Measurements from ENCODE around the gene PFKFB3.
A peak's percentile ranks its signal among the peaks of the same experiment; 100 is the strongest.

PFKFB3 gene

DNA sequence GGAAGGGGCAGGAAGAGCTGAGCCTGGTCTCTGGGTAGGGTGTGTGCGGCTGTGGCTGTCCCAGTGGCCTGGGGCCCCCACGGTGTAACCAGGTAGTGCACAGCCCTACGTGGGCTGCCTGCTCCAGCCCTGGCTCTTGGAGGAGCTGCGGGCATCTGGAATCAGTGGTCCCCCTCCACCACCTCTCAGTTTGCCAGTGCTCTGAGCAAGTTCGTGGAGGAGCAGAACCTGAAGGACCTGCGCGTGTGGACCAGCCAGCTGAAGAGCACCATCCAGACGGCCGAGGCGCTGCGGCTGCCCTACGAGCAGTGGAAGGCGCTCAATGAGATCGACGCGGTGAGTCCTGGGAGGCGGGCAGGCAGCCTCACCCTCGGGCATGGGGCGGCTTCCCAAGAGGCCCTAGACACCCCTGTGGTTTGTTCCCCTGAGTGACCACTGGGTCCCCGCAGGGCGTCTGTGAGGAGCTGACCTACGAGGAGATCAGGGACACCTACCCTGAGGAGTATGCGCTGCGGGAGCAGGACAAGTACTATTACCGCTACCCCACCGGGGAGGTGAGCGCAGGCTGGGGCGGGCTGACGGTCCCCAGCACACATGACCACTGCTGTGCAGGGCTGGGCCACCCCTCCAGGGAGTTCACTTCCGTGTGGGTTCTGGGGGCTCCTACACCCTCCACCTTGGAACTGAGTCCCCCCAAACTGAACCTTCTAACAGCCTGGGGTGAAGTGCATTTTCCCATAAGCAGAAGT, 18.6 kb downstream of the PFKFB3 start:
- TF ChIP-seq, protein P1, sequence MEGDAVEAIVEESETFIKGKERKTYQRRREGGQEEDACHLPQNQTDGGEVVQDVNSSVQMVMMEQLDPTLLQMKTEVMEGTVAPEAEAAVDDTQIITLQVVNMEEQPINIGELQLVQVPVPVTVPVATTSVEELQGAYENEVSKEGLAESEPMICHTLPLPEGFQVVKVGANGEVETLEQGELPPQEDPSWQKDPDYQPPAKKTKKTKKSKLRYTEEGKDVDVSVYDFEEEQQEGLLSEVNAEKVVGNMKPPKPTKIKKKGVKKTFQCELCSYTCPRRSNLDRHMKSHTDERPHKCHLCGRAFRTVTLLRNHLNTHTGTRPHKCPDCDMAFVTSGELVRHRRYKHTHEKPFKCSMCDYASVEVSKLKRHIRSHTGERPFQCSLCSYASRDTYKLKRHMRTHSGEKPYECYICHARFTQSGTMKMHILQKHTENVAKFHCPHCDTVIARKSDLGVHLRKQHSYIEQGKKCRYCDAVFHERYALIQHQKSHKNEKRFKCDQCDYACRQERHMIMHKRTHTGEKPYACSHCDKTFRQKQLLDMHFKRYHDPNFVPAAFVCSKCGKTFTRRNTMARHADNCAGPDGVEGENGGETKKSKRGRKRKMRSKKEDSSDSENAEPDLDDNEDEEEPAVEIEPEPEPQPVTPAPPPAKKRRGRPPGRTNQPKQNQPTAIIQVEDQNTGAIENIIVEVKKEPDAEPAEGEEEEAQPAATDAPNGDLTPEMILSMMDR (conservative IDR thresholded peaks at IDR 0.05; ENCODE audit: low read length) = no peak
- no peak for DNase-seq (ENCODE audit: low read depth)
- H3K4me3 ChIP-seq (ENCODE audit: low read length) = no peak overlapping the region

DNA sequence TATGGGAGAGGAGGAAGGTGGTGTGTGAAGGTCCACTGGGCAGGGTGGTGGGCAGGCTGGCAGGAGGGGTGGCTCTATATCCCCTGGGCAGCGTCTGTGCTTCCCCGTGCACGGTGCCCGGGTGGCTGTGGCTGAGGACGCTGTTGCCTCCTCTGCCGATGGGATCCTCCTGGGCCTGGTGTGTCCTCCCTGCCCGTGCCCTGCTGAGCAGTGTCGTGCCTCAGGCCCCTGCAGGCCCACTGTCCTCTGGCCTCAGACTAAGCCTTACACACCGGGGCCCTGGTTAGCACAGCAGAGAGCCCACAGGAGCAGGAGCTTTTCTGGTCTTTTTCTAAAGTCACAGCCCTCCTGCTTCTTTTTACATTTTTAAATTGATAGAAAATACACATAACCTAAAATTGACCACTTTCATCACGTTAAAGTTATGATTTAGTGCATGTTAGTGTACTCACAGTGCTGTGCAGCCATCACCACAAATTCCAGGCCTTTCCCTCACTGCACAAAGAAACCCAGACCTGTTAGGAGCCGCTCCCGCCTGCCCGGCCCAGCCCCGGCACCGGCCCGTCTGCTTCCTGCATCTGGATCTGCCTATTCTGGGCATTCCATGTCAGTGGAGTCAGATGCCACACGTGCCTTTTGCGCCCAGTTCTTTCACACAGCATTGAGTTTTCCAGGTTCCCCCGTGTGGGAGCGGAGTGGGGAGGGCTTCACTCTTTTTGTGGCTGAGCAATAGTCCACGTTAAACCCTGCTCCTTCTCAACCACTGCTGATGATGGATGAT, 19.4 kb downstream of the PFKFB3 start:
- H3K4me3 ChIP-seq (ENCODE audit: low read length) = no peak overlapping the region
- TF ChIP-seq, protein P1 (conservative IDR thresholded peaks at IDR 0.05; ENCODE audit: low read length) = no peak
- DNase-seq (ENCODE audit: low read depth) = peak; percentile 74

DNA sequence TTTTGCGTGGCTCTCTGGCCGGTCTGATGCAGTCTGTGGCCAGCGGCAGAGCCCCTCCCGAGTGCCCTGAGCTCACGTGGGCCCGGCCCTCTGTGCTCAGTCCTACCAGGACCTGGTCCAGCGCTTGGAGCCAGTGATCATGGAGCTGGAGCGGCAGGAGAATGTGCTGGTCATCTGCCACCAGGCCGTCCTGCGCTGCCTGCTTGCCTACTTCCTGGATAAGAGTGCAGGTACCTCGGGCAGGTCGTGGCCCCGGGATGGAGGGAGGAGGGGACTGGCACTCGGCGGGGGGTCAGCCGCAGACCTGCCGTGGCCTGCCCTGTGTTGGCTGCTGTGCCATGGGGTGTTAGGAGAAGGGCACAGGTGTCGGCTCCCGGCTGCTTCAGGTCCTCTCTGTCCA, 20.0 kb downstream of the PFKFB3 start:
- no peak for DNase-seq (ENCODE audit: low read depth)
- TF ChIP-seq, protein P1 (conservative IDR thresholded peaks at IDR 0.05; ENCODE audit: low read length) = no peak

DNA sequence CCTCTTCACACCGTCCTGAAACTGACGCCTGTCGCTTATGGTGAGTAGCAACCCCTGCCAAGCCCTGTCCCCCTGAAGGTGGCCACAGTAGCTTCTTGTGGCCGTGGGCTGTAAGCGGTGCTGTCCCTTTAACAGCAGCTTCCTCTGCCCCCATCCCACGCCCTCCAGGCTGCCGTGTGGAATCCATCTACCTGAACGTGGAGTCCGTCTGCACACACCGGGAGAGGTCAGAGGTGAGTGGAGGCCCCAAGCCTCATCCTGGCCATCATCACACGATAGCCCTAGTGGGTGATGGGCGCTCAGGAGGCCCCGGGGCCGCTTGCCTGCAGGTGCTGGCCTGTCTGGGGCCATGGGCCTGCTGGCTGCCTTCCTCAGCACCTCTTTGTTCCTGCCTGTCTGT, 21.2 kb downstream of the PFKFB3 start:
- no peak for DNase-seq (ENCODE audit: low read depth)
- TF ChIP-seq, protein P1 (conservative IDR thresholded peaks at IDR 0.05; ENCODE audit: low read length) = no peak
- no peak overlapping the region for H3K4me3 ChIP-seq (ENCODE audit: low read length)

More for the DNA sequence above, 20.0 kb downstream of the PFKFB3 start:
- H3K4me3 ChIP-seq (ENCODE audit: low read length) = no peak overlapping the region

DNA sequence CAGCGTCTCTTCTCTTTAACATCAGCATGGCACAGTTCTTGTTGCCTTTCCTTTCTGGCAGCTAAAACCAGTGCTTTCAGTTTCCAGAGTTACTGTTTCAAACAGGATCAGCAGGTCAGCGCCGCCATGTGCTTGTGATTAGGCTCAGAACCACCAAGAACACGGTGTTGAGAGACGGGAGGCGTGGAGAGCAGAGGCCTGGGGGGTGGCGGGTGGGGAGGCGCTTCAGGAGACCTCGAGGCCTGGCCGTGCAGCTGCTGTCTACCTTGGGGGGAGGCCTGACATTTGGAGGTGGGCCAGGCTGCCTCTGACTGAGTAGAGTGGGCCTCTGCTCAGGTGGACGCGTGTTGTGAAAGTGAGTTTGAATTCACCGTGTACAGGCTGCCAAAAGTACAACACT, 22.0 kb downstream of the PFKFB3 start:
- TF ChIP-seq, protein P1 (conservative IDR thresholded peaks at IDR 0.05; ENCODE audit: low read length) = no peak
- DNase-seq (ENCODE audit: low read depth) = no peak
- H3K4me3 ChIP-seq (ENCODE audit: low read length) = no peak overlapping the region

DNA sequence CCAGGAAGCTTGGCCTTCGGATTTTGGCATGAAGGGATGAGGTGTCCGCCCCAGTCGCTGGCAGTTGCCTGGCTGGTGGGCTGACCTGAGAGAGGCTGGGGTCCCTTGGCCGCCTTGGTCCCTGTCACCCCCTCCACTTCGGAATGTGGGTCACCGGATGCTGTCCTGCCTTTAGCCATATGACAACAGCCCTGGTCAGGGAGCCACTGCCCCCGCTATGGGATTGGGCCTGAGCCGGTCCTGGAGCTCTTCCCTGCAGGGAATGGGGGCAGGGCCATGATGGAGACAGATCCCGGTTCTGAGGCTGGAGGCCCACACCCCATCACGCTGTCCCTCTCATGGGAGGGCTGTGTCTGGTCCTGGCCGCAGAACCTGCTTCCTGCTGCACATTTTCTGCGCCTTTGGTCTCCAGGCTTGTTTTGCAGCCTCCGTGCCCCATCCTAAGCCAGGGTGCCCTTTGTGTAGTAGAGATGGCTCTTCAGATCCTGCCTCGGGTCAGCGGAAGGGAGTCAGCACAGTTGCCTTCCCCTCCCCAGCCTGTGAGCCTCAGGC, 22.6 kb downstream of the PFKFB3 start:
- no peak for DNase-seq (ENCODE audit: low read depth)
- H3K4me3 ChIP-seq (ENCODE audit: low read length) = no peak overlapping the region
- TF ChIP-seq, protein P1 (conservative IDR thresholded peaks at IDR 0.05; ENCODE audit: low read length) = no peak
